ENCODE data around the gene UBASH3B.

UBASH3B gene

GRCh38 chr11:122663056-122663740 lies 7.7 kb downstream of the UBASH3B start:
- no peaks in the 10 kb centered on the region for H3K27me3 ChIP-seq (ENCODE audit: control insufficient read depth in 1 of 2, insufficient read depth in 2 of 2, low read length in 2 of 2)
- peaks cover 0 to 8% of the 10 kb centered on the region in 2 donors for H3K4me1 ChIP-seq (ENCODE audit: control insufficient read depth in 1 of 2, insufficient read depth in 2 of 2, low read length in 2 of 2)
- no peak overlapping the region for H3K9ac ChIP-seq (ENCODE audit: low read depth in 1 of 2, low read length in 2 of 2)
- no peaks in the 10 kb centered on the region for H3K36me3 ChIP-seq (ENCODE audit: control insufficient read depth in 1 of 2, insufficient read depth in 2 of 2, low read length in 2 of 2)
- H3K4me3 ChIP-seq (ENCODE audit: low read depth in 1 of 2, low read length in 2 of 2): no peak overlapping the region
- H3K9me3 ChIP-seq (ENCODE audit: control insufficient read depth in 1 of 2, low read length in 2 of 2): no peaks in the 10 kb centered on the region
- no peak overlapping the region for H3K27ac ChIP-seq (ENCODE audit: low read depth, low read length)

- Histone ChIP-seq H3K36me3 (ENCODE audit: control insufficient read depth in 1 of 2, insufficient read depth in 2 of 2, low read length in 2 of 2) (no peaks in the 10 kb centered on the region), H3K27ac (ENCODE audit: low read depth, low read length) (no peak overlapping the region), H3K27me3 (ENCODE audit: control insufficient read depth in 1 of 2, insufficient read depth in 2 of 2, low read length in 2 of 2) (no peaks in the 10 kb centered on the region), H3K4me1 (ENCODE audit: control insufficient read depth in 1 of 2, insufficient read depth in 2 of 2, low read length in 2 of 2) (peaks cover 0 to 8% of the 10 kb centered on the region in 2 donors), H3K9ac (ENCODE audit: low read depth in 1 of 2, low read length in 2 of 2) (no peak overlapping the region), H3K4me3 (ENCODE audit: low read depth in 1 of 2, low read length in 2 of 2) (no peak overlapping the region), H3K9me3 (ENCODE audit: control insufficient read depth in 1 of 2, low read length in 2 of 2) (no peaks in the 10 kb centered on the region)
These were observed 8.2 kb downstream of the UBASH3B start for GRCh38 chr11:122663764-122664163.

GRCh38 chr11:122664188-122664587 lies 8.7 kb downstream of the UBASH3B start:
- Histone ChIP-seq H3K36me3 (ENCODE audit: control insufficient read depth in 1 of 2, insufficient read depth in 2 of 2, low read length in 2 of 2) (no peaks in the 10 kb centered on the region), H3K4me1 (ENCODE audit: control insufficient read depth in 1 of 2, insufficient read depth in 2 of 2, low read length in 2 of 2) (peaks cover 0 to 8% of the 10 kb centered on the region in 2 donors), H3K9ac (ENCODE audit: low read depth in 1 of 2, low read length in 2 of 2) (no peak overlapping the region), H3K27ac (ENCODE audit: low read depth, low read length) (no peak overlapping the region), H3K27me3 (ENCODE audit: control insufficient read depth in 1 of 2, insufficient read depth in 2 of 2, low read length in 2 of 2) (no peaks in the 10 kb centered on the region), H3K4me3 (ENCODE audit: low read depth in 1 of 2, low read length in 2 of 2) (no peak overlapping the region), H3K9me3 (ENCODE audit: control insufficient read depth in 1 of 2, low read length in 2 of 2) (no peaks in the 10 kb centered on the region)

GRCh38 chr11:122665861-122666260 lies 10.3 kb downstream of the UBASH3B start:
- no peak overlapping the region for H3K4me3 ChIP-seq (ENCODE audit: low read depth in 1 of 2, low read length in 2 of 2)
- H3K9ac ChIP-seq (ENCODE audit: low read depth in 1 of 2, low read length in 2 of 2): no peak overlapping the region
- H3K9me3 ChIP-seq (ENCODE audit: control insufficient read depth in 1 of 2, low read length in 2 of 2): no peaks in the 10 kb centered on the region
- no peaks in the 10 kb centered on the region for H3K27me3 ChIP-seq (ENCODE audit: control insufficient read depth in 1 of 2, insufficient read depth in 2 of 2, low read length in 2 of 2)
- H3K27ac ChIP-seq (ENCODE audit: low read depth, low read length): no peak overlapping the region
- peaks cover 0 to 4% of the 10 kb centered on the region in 2 donors for H3K4me1 ChIP-seq (ENCODE audit: control insufficient read depth in 1 of 2, insufficient read depth in 2 of 2, low read length in 2 of 2)
- no peaks in the 10 kb centered on the region for H3K36me3 ChIP-seq (ENCODE audit: control insufficient read depth in 1 of 2, insufficient read depth in 2 of 2, low read length in 2 of 2)

GRCh38 chr11:122666743-122667142 lies 11.2 kb downstream of the UBASH3B start:
- Histone ChIP-seq H3K4me3 (ENCODE audit: low read depth in 1 of 2, low read length in 2 of 2) (no peak overlapping the region), H3K9ac (ENCODE audit: low read depth in 1 of 2, low read length in 2 of 2) (no peak overlapping the region), H3K27me3 (ENCODE audit: control insufficient read depth in 1 of 2, insufficient read depth in 2 of 2, low read length in 2 of 2) (no peaks in the 10 kb centered on the region), H3K36me3 (ENCODE audit: control insufficient read depth in 1 of 2, insufficient read depth in 2 of 2, low read length in 2 of 2) (no peaks in the 10 kb centered on the region), H3K4me1 (ENCODE audit: control insufficient read depth in 1 of 2, insufficient read depth in 2 of 2, low read length in 2 of 2) (peaks cover 0 to 4% of the 10 kb centered on the region in 2 donors), H3K27ac (ENCODE audit: low read depth, low read length) (no peak overlapping the region), H3K9me3 (ENCODE audit: control insufficient read depth in 1 of 2, low read length in 2 of 2) (no peaks in the 10 kb centered on the region)

GRCh38 chr11:122668562-122669090 lies 13.1 kb downstream of the UBASH3B start:
- Histone ChIP-seq H3K9me3 (ENCODE audit: control insufficient read depth in 1 of 2, low read length in 2 of 2) (no peaks in the 10 kb centered on the region), H3K4me1 (ENCODE audit: control insufficient read depth in 1 of 2, insufficient read depth in 2 of 2, low read length in 2 of 2) (peaks cover 0 to 4% of the 10 kb centered on the region in 2 donors), H3K4me3 (ENCODE audit: low read depth in 1 of 2, low read length in 2 of 2) (no peak overlapping the region), H3K27ac (ENCODE audit: low read depth, low read length) (no peak overlapping the region), H3K36me3 (ENCODE audit: control insufficient read depth in 1 of 2, insufficient read depth in 2 of 2, low read length in 2 of 2) (no peaks in the 10 kb centered on the region), H3K9ac (ENCODE audit: low read depth in 1 of 2, low read length in 2 of 2) (no peak overlapping the region), H3K27me3 (ENCODE audit: control insufficient read depth in 1 of 2, insufficient read depth in 2 of 2, low read length in 2 of 2) (no peaks in the 10 kb centered on the region)

- Histone ChIP-seq H3K9ac (ENCODE audit: low read depth in 1 of 2, low read length in 2 of 2) (no peak overlapping the region), H3K27ac (ENCODE audit: low read depth, low read length) (no peak overlapping the region), H3K36me3 (ENCODE audit: control insufficient read depth in 1 of 2, insufficient read depth in 2 of 2, low read length in 2 of 2) (no peaks in the 10 kb centered on the region), H3K27me3 (ENCODE audit: control insufficient read depth in 1 of 2, insufficient read depth in 2 of 2, low read length in 2 of 2) (no peaks in the 10 kb centered on the region), H3K9me3 (ENCODE audit: control insufficient read depth in 1 of 2, low read length in 2 of 2) (no peaks in the 10 kb centered on the region), H3K4me1 (ENCODE audit: control insufficient read depth in 1 of 2, insufficient read depth in 2 of 2, low read length in 2 of 2) (peaks cover under 1 to 4% of the 10 kb centered on the region in 2 donors), H3K4me3 (ENCODE audit: low read depth in 1 of 2, low read length in 2 of 2) (no peak overlapping the region)
These were observed 14.6 kb downstream of the UBASH3B start for GRCh38 chr11:122670131-122670530.

GRCh38 chr11:122671400-122671891 lies 15.9 kb downstream of the UBASH3B start:
- H3K36me3 ChIP-seq (ENCODE audit: control insufficient read depth in 1 of 2, insufficient read depth in 2 of 2, low read length in 2 of 2): no peaks in the 10 kb centered on the region
- H3K27me3 ChIP-seq (ENCODE audit: control insufficient read depth in 1 of 2, insufficient read depth in 2 of 2, low read length in 2 of 2): no peaks in the 10 kb centered on the region
- no peak overlapping the region for H3K27ac ChIP-seq (ENCODE audit: low read depth, low read length)
- H3K9ac ChIP-seq (ENCODE audit: low read depth in 1 of 2, low read length in 2 of 2): no peak overlapping the region
- H3K4me1 ChIP-seq (ENCODE audit: control insufficient read depth in 1 of 2, insufficient read depth in 2 of 2, low read length in 2 of 2): peaks cover 0 to 7% of the 10 kb centered on the region in 2 donors
- H3K4me3 ChIP-seq (ENCODE audit: low read depth in 1 of 2, low read length in 2 of 2): no peak overlapping the region
- H3K9me3 ChIP-seq (ENCODE audit: control insufficient read depth in 1 of 2, low read length in 2 of 2): no peaks in the 10 kb centered on the region

- Histone ChIP-seq H3K9ac (ENCODE audit: low read depth in 1 of 2, low read length in 2 of 2) (no peak overlapping the region), H3K27ac (ENCODE audit: low read depth, low read length) (no peak overlapping the region), H3K4me3 (ENCODE audit: low read depth in 1 of 2, low read length in 2 of 2) (no peak overlapping the region), H3K36me3 (ENCODE audit: control insufficient read depth in 1 of 2, insufficient read depth in 2 of 2, low read length in 2 of 2) (no peaks in the 10 kb centered on the region), H3K4me1 (ENCODE audit: control insufficient read depth in 1 of 2, insufficient read depth in 2 of 2, low read length in 2 of 2) (peaks cover 0 to 7% of the 10 kb centered on the region in 2 donors), H3K27me3 (ENCODE audit: control insufficient read depth in 1 of 2, insufficient read depth in 2 of 2, low read length in 2 of 2) (no peaks in the 10 kb centered on the region), H3K9me3 (ENCODE audit: control insufficient read depth in 1 of 2, low read length in 2 of 2) (no peaks in the 10 kb centered on the region)
These were observed 17.4 kb downstream of the UBASH3B start for GRCh38 chr11:122672892-122673291.

- Histone ChIP-seq H3K27ac (ENCODE audit: low read depth, low read length) (no peak overlapping the region), H3K9me3 (ENCODE audit: control insufficient read depth in 1 of 2, low read length in 2 of 2) (no peaks in the 10 kb centered on the region), H3K9ac (ENCODE audit: low read depth in 1 of 2, low read length in 2 of 2) (no peak overlapping the region), H3K4me1 (ENCODE audit: control insufficient read depth in 1 of 2, insufficient read depth in 2 of 2, low read length in 2 of 2) (peaks cover 0 to 7% of the 10 kb centered on the region in 2 donors), H3K4me3 (ENCODE audit: low read depth in 1 of 2, low read length in 2 of 2) (no peak overlapping the region), H3K27me3 (ENCODE audit: control insufficient read depth in 1 of 2, insufficient read depth in 2 of 2, low read length in 2 of 2) (no peaks in the 10 kb centered on the region), H3K36me3 (ENCODE audit: control insufficient read depth in 1 of 2, insufficient read depth in 2 of 2, low read length in 2 of 2) (no peaks in the 10 kb centered on the region)
These were observed 18.2 kb downstream of the UBASH3B start for GRCh38 chr11:122673701-122674100.
